ENCODE measurements around the gene CCDC122.
"Not testable (repeated sequence)": the region's sequence is repeated elsewhere in the genome, so short reads cannot be mapped to it uniquely, and the experiment has no call there.

CCDC122 gene

GRCh38 chr13:43876366-43876765 lies 3.2 kb downstream of the CCDC122 start:
- DNase-seq: no peak

DNA sequence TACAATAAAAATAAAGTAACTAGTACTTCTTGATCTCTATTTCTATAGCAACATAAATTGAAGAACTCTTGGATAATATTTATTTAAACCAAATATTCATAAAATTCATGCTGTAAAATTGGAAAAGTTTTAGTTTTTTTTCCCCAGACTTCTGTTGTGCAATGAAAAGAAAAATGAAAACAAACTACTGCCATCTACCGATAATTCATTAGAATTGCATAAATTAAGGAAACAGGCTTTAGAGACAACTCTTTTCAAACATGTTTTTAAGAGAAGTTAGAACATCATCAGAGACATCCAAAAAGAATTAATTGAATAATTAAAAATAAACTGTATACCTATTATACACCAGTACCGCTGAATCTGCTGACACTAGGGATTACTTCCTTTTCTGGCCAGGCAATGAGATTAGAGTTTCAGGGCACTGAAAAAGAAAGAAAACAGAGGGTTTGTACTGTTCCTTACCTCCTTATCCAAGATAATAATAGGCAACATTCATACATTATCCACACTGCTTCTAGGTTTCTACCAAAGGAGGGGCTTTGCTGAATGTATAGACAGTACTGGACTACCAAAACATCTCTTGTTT lies 4.9 kb downstream of the CCDC122 start:
- no peak for DNase-seq

GRCh38 chr13:43872181-43872580 lies 7.4 kb downstream of the CCDC122 start:
- no peak for DNase-seq

DNA sequence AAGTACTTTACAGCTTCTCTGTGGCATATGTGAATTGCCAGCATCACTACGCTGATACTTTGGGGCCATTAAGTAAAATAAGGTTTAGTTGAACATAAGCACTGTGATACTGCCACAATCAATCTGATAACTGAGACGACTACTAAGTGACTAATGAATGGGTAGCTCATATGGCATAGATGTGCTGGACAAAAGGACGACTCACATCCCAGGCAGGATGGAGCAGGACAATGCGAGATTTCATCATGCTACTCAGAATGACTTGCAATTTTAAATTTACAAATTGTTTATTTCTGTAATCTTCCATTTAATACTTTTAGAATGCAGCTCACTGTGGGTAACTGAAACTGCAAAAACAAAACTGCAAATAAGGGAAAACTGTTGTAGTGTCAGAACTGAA lies 13.6 kb downstream of the CCDC122 start:
- DNase-seq: no peak

- DNase-seq: no peak
Observed at GRCh38 chr13:43864921-43865320, 14.6 kb downstream of the CCDC122 start.

DNA sequence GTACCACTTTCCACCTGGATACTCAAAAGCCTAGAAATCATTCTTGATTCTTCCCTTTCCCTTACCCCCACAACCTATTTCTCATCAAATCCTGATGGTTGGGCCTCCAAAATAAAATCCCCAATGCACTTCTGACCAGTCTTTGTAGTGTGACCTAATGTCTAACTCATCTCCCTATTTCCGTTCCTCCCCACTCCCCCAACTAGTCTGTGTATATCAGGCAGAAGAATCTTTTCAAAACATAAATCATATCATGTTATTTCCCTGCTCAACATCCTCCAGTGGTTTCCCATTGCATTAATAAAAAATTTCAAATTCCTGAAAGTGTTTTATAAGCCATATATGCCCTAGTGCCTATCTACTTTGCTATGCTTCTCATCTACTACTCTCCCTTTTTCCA lies 17.7 kb downstream of the CCDC122 start:
- no peak for DNase-seq

DNA sequence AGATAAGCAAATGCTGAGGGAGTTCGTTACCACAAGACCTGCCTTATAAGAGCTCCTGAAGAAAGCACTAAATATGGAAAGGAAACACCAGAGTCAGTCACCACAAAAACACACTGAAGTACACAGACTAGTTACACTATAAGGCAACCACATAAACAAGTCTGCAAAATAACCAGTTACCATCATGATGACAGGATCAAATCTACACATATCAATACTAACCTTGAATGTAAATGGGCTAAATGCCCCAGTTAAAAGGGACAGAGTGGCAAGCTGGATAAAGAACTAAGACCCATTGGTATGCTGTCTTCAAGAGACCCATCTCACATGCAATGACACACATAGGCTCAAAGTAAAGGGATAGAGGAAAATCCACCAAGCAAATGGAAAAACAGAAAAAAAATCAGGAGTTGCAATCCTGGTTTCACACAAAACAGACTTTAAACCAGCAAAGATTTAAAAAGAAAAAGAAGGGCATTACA lies 26.6 kb downstream of the CCDC122 start:
- DNase-seq: no peak

GRCh38 chr13:43850873-43851272 lies 28.7 kb downstream of the CCDC122 start:
- DNase-seq: no peak

DNA sequence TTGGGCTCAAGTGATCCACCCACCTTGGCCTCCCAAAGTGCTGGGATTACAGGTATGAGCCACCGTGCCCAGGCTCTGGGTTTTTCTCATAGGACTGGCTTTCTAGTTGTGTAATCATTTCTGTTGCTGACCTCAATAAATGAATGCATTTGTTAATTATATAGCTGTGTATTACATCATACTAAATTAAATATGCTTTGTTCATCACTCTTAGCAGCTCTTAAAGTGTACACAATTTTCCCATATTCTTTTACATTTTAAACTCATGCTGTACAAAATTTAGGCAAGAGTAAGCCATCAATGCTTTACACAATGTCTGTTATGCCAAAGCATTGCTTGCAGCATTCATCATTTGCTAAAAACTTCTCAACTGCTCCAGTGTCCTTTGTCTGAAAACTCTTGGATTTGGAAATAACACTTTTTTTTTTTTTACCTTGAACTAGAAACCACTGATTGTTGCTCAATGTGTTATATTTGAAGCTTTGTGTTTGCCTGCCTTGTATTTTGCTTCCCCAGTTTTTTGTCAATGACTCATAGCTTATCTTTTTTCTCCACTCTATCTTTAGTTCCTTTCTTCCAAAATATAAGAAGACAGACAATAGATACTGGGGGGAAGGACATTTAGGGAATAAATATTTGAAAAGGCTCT lies 31.4 kb downstream of the CCDC122 start:
- DNase-seq: no peak

- DNase-seq: no peak
Observed at GRCh38 chr13:43846496-43847158, 32.9 kb downstream of the CCDC122 start.

- no peak for DNase-seq
Observed at GRCh38 chr13:43838909-43839308, 40.6 kb downstream of the CCDC122 start.

DNA sequence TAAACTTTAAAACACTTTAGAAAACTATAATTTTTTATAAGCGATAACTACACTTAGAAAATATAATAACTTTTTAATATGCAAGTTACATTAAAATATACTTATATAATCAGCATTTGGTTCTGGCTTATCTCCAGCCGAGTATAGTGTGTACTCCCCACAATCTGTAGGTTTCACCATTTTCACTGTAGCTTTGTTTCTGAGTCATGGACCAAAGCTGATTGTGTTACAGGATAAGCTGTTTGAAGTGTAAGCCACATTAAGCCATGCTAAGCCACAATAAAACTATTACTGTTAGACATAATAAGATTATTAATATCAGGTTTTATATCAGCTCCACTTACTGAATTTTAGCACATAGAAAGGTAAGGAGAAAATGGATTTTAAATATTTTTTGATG lies 43.8 kb downstream of the CCDC122 start:
- no peak for DNase-seq

DNA sequence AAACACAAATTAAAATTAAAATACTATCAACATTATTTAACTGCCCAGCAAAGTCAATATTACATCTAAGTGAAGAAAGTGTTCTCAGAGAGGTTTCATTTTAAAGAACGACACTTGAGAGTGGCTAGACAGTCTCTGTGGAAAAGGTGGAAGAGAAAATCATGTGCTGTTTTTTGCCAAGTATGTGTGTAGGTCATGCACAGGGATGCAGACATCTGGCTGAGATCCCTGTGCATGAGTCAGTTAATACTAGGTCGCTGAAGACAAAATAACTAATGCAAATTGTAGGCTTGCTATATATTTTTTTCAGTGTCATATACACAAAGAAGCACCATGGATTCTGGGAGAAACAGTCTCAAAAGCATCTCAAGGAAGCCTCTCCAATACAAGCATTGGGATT lies 48.5 kb downstream of the CCDC122 start:
- DNase-seq: no peak

- DNase-seq: no peak
Observed at GRCh38 chr13:43830497-43830881, 49.1 kb downstream of the CCDC122 start.

DNA sequence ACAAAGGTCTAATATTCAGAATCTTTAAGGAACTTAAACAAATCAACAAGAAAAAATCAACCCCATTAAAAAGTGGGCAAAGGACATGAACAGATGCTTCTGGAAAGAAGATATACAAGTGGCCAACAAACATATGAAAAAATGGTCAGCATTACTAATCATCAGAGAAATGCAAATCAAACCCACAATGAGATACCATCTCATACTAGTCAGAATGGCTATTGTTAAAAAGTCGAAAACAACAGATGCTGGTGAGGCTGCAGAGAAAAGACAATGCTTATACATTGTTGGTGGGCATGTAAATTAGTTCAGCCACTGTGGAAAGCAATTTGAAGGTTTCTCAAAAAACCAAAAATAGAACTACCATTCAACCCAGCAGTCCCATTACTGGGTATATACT lies 54.9 kb downstream of the CCDC122 start:
- DNase-seq: not testable (repeated sequence)

DNA sequence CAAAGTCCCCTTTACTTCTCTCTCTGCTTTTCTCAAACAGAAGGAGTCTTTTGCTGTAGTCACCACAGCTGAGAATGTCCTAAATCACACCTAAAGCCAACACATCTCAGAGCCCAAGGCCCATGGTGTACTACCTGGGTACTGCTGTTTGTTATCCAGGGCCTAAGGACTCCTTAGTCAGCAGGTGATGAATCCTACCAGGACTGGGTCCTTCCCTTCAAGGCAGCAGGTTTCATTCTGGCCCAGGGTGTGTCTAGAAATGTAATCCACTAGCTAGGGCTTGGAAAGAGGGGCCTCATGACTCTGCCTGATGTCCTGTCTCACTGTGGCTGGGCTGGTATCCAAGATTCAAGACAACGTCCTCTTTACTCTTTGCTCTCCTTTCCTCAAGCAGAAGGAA lies 56.6 kb downstream of the CCDC122 start:
- DNase-seq: no peak

DNA sequence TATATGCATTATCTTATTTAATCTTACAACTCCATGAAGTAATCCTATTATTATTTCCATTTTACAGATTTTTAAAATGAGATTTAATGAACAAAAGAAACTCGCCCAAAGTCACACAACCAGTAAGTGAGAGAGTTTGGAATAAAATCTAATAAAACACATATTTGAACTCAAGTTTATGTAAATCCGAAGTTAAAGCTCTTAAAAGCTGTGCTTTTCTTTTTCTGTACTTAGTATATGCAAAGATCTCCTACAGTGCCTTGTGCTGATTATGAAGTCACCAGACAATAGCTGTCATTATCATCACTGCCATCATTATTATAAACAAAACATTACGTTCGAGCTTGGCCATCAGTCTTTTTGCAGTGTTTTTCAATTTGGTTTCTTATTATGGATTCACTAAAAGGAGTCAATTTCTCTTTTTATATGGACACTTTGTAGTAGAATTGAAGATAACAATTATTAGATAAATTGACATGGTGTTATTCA lies 63.1 kb downstream of the CCDC122 start:
- DNase-seq: no peak

- DNase-seq: no peak
Observed at GRCh38 chr13:43815204-43815603, 64.3 kb downstream of the CCDC122 start.

DNA sequence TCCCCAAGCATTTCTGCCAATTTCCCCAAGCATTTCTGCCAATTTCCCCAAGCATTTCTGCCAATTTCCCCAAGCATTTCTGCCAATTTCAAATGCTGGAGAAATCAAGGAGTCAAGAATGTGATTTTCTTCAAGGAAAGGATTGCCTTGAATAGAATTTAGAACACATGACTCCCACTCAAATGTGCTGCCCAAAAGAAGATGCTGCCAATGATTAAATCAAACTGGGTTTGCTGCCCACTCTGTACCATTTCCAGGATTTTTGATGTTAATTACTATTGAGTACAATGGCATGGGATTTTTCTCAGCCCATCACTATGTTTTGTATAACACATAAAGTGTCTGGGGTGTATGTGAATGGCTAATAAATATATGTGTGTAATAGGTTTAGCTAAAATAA lies 70.9 kb downstream of the CCDC122 start:
- DNase-seq: no peak

DNA sequence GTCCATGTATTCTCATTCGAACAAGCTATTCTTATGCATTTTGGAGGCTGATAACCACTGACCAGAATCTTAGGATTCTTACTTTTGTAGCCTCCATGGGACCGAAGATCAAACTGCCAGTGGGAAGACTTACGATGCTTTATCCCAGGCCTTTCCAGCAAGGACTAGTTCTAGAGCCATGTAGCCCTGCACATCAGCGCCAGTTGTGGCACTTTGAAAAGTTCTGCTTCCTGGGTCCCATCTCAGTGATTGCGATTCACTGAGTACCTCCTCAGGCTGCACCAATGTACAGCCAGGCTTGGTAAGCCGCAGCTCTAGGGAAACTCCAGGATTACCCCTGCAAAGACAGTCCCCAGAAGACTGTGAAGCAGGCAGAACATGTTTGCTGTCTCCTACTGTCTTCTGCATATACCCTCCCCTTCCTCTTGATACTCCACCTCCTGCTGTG lies 73.8 kb downstream of the CCDC122 start:
- DNase-seq: no peak

DNA sequence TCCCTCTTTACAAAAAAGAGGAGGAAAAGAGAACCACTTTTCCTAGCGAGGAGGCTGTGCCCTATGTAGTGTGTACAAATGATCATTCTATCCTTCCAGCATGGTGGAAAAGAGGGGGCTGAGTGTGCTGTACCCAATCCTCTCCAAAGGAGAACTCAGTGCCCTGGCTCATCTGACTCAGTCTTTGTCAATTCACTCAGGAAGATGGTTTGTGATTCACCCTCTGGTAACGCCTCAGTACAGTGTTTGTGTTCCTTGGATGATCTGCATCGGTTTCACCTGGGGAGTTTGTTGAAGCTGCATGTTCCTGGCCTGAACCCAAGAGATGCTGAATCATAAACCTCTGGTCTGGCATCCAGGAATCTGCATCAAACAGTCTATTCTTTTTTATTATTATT lies 74.5 kb downstream of the CCDC122 start:
- DNase-seq: no peak

DNA sequence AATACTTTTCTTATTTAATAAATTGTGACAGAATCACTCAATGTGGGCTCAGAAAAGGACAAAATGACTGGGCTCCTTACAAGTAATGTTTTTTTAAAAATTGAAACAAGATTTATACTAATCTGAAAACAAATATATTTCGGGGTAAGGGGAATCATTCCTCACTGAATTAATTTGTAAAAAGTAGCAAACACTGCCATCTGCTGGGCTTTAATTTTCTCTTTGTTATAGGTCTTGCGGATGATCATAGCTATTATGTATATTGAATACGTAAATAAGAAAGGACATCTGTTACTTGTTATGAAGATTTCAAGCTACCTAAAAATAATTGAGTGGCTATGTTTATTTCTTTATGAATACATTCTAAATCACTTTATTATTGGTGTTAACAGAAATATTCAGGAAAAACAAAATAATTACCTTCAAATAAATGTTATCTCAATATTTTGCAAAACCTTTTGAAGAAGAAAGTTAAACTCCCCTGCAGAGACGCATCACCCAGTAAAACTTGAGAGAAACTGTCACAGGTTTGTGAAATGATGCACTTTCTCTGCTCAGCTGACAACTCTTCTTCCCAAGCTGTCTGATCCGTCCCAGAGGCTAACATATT lies 75.0 kb downstream of the CCDC122 start:
- DNase-seq: no peak

DNA sequence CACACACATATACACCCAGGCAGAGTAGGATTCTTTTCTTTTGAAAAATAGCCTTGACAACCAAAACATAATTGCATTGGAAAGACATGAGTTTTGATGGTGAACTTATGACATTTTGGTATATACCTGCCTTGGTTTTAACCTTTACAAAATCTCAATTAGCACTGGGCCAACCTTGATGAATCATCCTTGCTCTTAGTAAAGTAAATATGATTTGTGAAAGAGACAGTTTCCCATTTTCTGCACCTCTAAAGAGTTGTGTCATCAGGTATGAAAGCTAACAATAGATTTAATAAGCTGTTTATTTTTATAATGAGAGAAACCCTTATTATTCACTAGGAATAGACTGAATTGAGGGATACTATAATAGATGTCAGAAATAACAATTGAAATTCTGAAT lies 77.0 kb downstream of the CCDC122 start:
- no peak for DNase-seq

DNA sequence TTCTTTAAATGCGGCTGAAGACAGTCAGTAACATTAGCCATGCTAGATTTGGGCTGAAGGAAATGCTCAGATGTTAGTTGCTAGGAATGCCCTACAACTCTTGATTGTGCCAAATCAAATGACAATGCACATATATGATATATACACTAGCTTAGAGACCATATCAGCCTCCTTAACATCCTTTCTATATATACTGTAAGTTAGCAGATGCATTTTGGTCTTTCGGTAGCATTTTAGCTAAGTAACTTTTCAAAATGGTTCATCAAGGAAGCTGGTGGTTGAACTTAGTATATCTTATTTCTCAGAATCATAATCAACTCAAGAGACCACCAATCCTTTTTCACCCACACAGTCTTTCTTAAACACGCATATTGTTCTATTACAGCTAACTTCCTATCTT lies 78.7 kb downstream of the CCDC122 start:
- DNase-seq: no peak

Measured in stimulated activated naive CD4-positive, alpha-beta T cell treated with Interleukin-2 at 50 U/mL for 16 hours (primary cell).